ENCODE measurements around the gene CNPPD1.

Gene CNPPD1

DNA sequence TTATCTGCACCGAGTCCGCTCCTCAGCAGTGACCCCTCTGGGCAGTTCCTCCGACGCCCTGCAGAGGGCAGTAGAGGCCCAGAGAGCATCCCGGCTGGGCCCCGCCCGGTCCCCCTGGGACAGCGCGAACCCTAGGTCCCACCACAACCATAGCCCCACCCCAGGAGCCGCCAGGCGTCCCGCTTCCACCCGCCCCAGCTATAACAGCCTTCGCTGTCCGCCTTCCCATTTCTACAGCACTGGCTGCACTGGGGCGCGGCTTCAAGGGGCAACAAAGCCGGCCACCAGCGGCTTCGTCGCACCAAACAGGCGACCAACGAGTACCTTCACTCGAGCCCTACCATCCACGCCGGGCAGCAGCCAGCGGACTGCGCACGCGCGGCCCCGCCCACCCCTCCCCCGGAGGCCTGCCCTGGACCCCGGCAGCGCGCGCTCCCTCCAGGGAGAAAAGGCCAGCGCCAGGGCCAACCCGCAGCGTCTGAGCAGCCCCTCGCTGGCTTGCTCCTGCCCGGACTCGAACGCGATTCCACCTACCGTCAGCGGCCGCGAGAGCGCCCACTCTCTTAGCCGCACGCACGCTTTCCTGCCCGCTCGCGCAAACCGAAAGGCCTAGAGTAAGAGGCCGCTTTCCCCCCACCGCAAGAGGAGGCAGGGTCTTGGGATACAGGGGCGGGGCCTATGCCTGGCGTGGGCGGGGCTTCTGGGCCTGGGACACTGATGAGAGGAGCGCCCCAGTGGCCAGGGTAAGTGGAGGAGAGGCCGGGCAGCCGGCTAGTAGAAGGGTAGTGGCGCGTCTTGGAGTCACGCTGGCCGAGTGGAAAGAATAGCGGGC, 16.3 kb downstream of the CNPPD1 start, which contains the start of gene NHEJ1:
NHEJ1 (minus strand) TSS at position 630 of the 832 bp plus-strand sequence. CDS start 2,453 bp downstream, outside the sequence.
- peak; percentile 97 for DNase-seq (ENCODE audit: low spot score)

DNA sequence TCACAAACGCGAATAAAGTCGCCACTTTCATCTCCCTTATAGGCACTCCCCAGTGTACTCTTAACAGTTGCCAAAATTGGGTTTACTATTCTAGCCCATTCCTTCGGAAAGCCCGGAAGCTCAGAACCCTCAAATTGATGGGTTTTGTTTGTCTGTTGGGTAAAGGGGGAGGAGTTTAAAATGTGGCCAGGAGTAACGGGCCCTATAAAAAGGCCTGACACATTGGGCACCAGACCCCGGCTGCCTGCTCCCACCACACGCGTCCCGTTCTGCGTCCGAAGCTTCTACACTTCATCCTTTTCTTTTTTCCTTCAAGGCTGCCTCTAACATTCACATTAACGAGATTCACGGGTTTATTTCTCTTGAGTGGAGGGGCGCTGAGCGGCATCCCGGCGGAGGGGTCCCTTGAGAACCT, 16.9 kb downstream of the CNPPD1 start:
- DNase-seq (ENCODE audit: low spot score), result no peak

- no peak for DNase-seq (ENCODE audit: low spot score)
Measured at GRCh38 chr2:219158586-219158985, 18.1 kb downstream of the CNPPD1 start.

GRCh38 chr2:219158025-219158424, 18.7 kb downstream of the CNPPD1 start:
- no peak for DNase-seq (ENCODE audit: low spot score)

DNA sequence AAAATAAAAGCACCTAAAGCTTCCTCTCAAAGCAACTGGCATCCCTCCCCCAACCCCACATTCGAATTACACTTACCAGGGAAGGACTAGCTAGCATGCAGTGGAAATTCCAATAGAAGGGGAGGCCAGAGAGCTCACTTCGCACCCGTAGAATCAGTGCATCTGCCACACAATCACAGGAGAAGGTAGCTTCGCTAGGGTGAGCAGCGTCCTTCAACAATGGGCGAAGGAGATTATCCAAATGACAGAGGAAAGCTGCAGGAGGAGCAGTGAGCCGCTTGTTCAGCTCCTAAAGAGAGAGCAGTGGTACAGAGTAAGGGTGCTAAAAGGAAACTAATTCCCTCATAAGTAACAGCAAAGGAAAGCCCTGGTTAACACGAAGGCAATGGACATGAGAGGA, 19.3 kb downstream of the CNPPD1 start:
- DNase-seq (ENCODE audit: low spot score), result no peak

DNA sequence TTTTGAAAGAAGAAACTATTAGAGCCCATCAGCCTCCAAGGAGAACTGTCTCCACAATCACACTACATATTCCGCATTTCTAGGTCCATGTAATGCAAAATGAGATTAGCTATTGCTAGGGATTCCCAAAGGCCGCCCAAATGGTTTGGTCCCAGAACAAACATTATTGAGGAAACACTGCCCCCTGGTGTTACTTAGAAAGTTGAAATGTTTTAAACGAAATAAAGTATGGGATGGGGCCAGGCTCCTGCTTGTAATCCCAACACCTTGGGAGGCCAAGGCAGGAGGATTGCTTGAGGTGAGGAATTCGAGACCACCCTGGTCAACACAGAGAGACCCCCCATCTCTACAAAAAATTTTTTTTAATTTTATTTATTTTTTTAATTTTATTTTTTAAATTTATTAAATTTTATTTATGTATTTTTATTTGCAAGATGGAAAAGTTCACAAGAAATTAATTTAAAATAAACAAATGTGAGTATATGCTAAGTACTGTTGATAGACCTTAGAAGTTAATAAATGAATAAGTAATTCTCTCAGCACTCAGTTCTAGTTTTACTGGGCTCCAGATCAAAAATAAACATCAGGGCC, 21.6 kb downstream of the CNPPD1 start:
- no peak for DNase-seq (ENCODE audit: low spot score)

DNA sequence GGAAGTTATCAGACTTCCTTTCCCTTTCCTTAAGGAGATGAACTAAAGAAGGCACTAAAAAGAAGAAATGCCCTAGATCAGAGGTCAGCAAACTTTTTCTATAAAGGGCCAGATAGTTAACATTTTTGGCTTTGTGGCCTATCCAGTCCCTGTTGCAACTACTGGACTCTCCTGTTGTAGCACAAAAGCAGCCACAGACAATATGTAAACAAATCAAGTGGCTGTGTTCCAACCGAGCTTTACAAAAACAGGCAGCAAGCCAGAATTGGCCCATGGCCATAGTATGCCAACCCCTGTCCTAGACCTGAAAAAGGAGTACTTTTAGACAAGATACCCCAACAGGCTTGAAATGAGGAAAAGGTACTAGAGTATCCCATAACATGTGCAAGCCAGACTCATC, 27.1 kb downstream of the CNPPD1 start:
- no peak for DNase-seq (ENCODE audit: low spot score)

GRCh38 chr2:219142329-219142728, 34.4 kb downstream of the CNPPD1 start:
- DNase-seq (ENCODE audit: low spot score), result no peak

GRCh38 chr2:219140722-219141121, 36.0 kb downstream of the CNPPD1 start:
- no peak for DNase-seq (ENCODE audit: low spot score)

- no peak for DNase-seq (ENCODE audit: low spot score)
Measured at GRCh38 chr2:219133976-219134375, 42.7 kb downstream of the CNPPD1 start.

- no peak for DNase-seq (ENCODE audit: low spot score)
Measured at GRCh38 chr2:219131744-219132143, 45.0 kb downstream of the CNPPD1 start.

DNA sequence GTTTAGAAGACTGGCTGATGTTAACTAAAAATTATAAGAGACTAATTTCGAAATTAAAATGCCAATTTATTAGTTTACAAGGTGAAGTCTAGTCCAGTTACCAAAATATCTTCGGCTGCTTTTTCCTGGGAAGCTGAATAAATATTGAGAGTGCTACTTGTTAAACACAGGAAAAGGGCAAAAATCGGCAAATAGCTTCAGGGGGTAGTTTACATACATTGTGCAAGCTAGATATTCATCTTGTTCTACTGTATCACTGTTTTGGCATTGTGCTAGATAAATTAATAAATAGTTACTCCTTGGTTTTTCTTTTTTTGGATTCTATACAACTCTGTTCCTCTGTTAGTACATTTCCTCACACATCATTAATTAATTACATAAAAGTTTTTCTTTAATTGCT, 45.4 kb downstream of the CNPPD1 start:
- DNase-seq (ENCODE audit: low spot score), result no peak

DNA sequence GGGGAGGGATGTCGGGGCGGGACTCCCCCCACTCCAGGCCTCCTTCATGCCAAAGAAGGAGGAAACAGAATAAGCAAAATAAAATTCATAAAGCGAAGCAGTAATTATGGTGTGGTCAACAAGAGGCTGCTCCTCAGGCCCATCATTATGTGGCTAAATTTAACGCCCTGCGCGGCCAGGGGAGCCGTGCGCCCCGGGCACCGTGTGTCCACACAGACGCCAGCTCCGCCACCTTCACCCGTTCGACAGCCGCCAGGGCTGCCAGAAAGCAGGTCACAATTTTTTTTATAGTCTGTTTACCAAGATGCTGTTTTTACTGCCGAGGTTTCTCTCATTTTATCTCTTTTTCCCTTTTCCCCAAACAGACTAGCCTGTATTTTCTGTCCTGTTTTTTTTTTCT, 47.1 kb downstream of the CNPPD1 start:
- DNase-seq (ENCODE audit: low spot score), result no peak

DNA sequence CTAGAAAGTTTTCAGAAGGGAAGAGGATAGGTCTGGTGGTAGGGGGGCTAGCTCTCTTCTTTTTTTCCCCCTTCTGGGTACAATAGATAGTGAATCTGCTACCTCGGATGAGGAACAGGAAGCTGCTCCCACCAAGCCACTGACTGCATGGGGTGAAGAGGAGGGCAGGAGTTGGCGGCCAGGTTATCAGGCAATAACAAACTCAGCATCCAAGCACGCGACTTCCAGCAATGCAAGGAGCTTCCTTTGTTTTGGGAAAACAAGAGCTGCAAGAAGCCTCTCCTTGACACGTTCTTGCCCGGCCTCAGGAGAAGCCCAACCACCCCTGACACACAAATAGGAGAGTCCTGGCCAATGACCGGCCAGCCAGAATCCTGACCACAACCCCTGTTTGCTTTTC, 48.3 kb downstream of the CNPPD1 start:
- no peak for DNase-seq (ENCODE audit: low spot score)

DNA sequence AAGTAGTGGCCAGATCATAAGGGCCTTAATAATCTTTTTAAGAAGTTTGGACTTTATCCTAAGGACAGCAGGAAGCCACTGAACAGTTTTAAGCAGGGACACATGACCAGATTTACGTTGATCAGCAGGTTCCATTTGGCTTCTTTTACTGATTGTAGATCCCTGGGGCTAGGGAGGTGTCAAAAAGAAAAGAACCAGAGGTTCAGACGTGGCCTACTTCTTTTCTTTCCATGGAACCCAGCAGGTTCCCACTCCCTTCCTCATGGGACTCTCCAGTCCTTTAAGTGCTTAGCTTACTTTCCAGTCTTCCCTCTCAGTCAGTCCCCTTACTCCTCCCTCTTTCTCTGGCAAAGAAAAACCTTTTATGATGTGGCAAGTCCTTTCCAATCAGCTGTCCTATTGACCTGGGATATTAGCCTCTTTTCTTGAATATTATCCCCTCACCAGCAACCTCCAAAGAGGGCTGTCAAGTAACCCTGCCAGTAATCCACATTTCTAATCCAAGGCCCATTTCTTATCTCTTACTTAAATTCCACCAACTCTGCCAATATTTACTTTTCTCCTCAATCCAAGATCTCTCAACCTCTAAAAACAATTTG, 49.6 kb downstream of the CNPPD1 start:
- DNase-seq (ENCODE audit: low spot score), result no peak

- no peak for DNase-seq (ENCODE audit: low spot score)
Measured at GRCh38 chr2:219126555-219126954, 50.2 kb downstream of the CNPPD1 start.

GRCh38 chr2:219125886-219126270, 50.8 kb downstream of the CNPPD1 start:
- no peak for DNase-seq (ENCODE audit: low spot score)

GRCh38 chr2:219125225-219125885, 51.4 kb downstream of the CNPPD1 start:
- no peak for DNase-seq (ENCODE audit: low spot score)

DNA sequence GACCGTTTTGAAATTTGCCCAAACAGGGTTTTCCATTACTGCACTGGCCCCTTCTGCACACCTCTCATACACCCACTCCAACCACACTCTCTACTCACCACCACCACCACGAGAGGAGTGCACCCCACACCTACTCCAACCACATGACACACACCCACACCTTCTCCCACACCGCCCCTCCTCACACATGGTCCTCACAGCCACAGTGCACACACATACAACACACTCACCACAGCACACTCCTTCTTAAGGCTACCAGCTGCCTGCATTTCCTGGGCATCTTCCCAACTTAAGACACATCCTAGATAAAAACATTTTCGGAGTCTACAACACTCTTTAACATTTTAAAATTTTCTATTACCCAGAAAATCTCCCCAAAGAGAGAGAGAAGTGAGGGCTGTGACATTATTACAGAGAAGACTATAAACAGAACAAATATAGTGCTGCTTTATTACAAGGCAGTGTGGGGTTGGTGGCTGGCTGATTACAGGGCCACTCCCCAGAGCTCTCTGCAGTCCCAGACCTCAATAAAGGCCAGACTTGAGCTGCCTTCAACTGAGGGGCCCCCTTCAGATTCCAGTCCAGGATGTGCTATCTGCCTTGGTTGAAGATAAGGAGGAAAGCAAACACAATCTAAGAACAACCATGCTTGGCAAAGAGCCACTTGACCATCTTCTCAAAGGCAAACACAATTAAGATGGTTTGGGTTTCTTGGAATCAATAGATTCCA, 52.2 kb downstream of the CNPPD1 start:
- no peak for DNase-seq (ENCODE audit: low spot score)

GRCh38 chr2:219123356-219124135, 53.2 kb downstream of the CNPPD1 start:
- no peak for DNase-seq (ENCODE audit: low spot score)

Measured in ecto neural progenitor cell (in vitro differentiated cells).